CMK (cell line): ENCODE data around the gene PPP2R2C.
A peak's percentile ranks its signal among the peaks of the same experiment; 100 is the strongest.

ENCODE experiments used
- DNase-seq: peaks from one replicate; pipeline ENCODE4 v3.0.0-alpha.2; 2010; ENCODE audit warnings: low read depth

The PPP2R2C gene

GRCh38 chr4:6327220-6327917 lies 145.0 kb downstream of the PPP2R2C start:
- peak; percentile 42 for DNase-seq

GRCh38 chr4:6326312-6327060 lies 145.9 kb downstream of the PPP2R2C start:
- DNase-seq: no peak

GRCh38 chr4:6325788-6326290 lies 146.6 kb downstream of the PPP2R2C start:
- DNase-seq: no peak

- DNase-seq: no peak
Observed at GRCh38 chr4:6324999-6325787, 147.2 kb downstream of the PPP2R2C start.

- no peak for DNase-seq
Observed at GRCh38 chr4:6324461-6324998, 147.9 kb downstream of the PPP2R2C start.

- DNase-seq: no peak
Observed at GRCh38 chr4:6322761-6323566, 149.4 kb downstream of the PPP2R2C start.

- no peak for DNase-seq
Observed at GRCh38 chr4:6322067-6322760, 150.2 kb downstream of the PPP2R2C start.

- DNase-seq: no peak
Observed at GRCh38 chr4:6321361-6321760, 151.1 kb downstream of the PPP2R2C start.

GRCh38 chr4:6320663-6321062 lies 151.8 kb downstream of the PPP2R2C start:
- DNase-seq: no peak

- DNase-seq: no peak
Observed at GRCh38 chr4:6319530-6320150, 152.8 kb downstream of the PPP2R2C start.

GRCh38 chr4:6318206-6318605 lies 154.2 kb downstream of the PPP2R2C start:
- DNase-seq: no peak

- DNase-seq: no peak
Observed at GRCh38 chr4:6316461-6317003, 155.9 kb downstream of the PPP2R2C start.

GRCh38 chr4:6313216-6313615 lies 159.2 kb downstream of the PPP2R2C start:
- no peak for DNase-seq

GRCh38 chr4:6309777-6310176 lies 162.6 kb downstream of the PPP2R2C start:
- DNase-seq: no peak

- no peak for DNase-seq
Observed at GRCh38 chr4:6308899-6309643, 163.3 kb downstream of the PPP2R2C start.

- no peak for DNase-seq
Observed at GRCh38 chr4:6307891-6308290, 164.5 kb downstream of the PPP2R2C start.

- DNase-seq: no peak
Observed at GRCh38 chr4:6307230-6307629, 165.2 kb downstream of the PPP2R2C start.

- DNase-seq: no peak
Observed at GRCh38 chr4:6306299-6306698, 166.1 kb downstream of the PPP2R2C start.

- DNase-seq: no peak
Observed at GRCh38 chr4:6303943-6304342, 168.5 kb downstream of the PPP2R2C start.
